Stimulated activated CD4-positive, alpha-beta T cell treated with anti-CD3 and anti-CD28 coated beads, Interleukin-4, amount 100 ng/mL, for 24 hours (primary cell): ENCODE data around the gene CEP192.

ENCODE experiments used
- DNase-seq: peaks from one replicate; pipeline ENCODE4 v3.0.0-alpha.2; 2020

Gene CEP192

DNA sequence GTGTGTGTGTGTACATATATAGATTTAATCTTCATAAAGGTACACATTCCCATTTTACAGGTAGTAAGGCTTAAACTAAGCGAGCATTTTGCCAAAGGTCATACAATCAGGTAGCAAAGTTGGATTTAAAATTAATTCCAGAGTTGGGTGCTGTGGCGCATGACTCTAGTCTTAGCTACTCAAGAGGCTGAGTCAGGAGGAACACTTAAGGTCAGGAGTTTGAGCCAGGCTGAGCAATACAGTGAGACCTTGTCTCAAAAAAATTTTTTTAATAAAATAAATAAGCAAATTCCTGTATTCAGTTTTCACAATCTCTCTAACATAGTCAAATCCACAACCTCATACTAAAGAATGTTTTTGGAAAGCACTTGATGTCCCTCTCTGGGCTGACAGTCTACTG lies 115.9 kb downstream of the CEP192 start:
- DNase-seq = no peak

DNA sequence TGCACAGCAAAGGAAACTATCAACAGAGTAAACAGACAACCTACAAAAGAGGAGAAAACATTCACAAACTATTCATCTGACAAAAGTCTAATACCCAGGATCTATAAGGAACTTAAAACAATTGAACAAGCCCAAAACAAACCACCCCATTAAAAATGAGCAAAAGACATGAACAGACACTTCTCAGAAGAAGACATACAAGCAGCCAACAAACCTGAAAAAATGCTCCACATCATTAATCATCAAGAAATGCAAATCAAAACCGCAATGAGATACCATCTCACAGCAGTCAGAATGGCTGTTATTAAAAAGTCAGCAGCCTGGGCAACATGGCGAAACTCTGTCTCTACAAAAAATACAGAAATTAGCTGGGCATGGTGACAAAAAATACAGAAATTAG lies 117.2 kb downstream of the CEP192 start:
- DNase-seq = no peak

DNA sequence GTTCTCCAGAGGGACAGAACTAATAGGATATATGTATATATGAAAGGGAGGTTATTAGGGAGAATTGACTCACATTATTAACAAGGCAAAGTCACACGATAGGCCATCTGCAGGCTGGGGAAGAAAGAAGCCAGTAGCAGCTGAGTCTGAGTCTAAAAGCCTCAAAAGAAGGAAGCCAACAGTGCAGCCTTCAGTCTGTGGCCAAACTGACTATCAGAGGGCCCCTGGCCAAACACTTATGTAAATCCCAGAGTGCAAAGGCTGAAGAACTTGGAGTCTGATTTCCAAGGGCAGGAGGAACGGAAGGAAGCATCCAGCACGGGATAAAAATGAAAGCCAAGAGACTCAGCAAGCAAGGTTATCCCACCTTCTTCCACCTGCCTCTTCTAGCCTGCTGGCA lies 119.4 kb downstream of the CEP192 start:
- no peak for DNase-seq

DNA sequence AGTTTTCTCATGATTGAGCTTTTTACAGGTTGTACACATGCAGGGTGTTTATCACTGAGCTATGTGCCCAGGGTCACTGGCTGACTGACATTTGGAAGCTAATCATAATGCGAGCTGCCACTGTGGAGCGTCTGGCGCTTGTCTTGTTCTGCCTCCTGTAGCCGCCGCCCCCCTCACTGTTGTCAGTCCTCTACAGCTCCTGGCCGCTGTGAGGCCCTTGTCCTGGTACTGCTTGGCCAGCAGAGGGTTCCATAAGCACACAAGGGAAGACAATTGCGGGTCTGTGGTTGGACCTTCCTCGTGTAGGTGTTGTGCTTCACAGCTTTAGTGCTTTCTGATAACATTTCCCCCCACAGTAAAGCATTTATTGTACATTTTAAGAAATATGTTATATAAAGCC lies 121.8 kb downstream of the CEP192 start:
- no peak for DNase-seq

DNA sequence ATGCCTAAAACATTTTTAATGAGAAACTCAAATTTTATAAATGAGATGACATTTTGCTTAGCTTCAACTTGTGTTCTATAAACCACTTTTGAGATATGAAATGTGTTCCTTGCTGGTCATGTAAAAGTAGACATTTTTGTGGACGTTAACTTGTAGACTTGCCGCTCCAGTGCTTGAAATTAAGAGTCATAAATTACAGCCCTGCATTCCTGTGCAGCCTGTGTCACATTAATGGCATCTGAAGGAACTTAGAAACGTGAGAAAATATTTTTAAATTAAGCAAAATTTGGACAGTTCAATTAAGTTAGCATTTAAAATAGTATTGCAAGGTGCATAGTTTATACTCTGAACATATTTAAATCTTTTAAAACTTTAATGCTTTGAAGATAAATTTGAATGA lies 129.1 kb downstream of the CEP192 start:
- DNase-seq = no peak

DNA sequence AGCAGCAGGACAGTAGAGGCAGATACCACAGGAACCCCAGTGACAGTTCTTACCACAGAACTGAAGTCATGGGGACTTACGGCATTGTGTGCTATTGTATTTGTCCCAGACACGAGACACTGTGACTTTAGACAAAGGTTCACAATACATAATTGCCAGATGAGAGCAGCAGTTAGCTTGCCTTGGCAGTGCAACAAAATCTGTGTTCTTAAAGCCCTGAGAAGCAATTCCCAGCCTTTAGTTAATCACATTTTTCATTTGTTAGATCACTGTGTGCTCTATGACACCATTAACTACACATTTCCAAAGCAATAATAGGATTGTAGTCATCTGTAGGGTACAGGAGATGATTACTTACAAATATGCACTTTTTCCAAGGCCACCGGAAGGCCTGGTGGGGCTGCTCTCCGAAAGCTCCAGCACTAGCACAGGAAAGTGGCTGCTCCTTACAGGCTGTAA lies 129.8 kb downstream of the CEP192 start:
- DNase-seq = no peak

DNA sequence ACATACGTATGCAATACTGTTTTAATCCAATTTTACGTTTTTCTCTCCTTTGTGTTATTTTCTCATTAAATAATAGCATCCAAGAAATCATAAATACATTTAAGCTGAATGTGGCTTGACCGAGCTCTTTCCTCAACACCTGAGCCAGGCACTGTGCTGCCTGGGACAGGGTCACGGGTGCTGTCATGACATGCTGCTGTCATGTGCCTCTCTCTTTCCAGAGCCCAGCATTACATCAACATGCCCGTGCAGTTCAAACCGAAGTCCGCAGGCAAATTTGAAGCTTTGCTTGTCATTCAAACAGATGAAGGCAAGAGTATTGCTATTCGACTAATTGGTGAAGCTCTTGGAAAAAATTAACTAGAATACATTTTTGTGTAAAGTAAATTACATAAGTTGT lies 133.2 kb downstream of the CEP192 start:
- no peak for DNase-seq

DNA sequence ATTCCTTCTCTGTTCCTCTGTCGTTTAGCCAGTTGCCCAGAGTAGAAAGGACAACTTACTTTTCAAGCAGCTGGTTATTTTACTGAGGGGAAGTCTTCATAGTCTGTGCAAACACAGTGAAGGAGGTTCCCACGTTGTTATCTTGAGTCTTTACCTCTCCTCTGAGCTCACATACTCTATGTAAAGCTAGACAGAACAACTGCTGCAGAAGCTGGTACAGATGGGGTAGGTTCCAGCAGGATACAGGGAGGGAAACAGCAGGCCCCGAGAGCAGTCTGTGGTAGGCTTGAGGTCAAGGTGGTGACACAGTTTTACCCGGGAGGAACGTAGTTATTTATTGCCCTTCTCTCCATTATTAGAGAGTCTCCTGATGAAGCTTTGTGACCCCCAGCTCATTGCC lies 134.0 kb downstream of the CEP192 start:
- no peak for DNase-seq

DNA sequence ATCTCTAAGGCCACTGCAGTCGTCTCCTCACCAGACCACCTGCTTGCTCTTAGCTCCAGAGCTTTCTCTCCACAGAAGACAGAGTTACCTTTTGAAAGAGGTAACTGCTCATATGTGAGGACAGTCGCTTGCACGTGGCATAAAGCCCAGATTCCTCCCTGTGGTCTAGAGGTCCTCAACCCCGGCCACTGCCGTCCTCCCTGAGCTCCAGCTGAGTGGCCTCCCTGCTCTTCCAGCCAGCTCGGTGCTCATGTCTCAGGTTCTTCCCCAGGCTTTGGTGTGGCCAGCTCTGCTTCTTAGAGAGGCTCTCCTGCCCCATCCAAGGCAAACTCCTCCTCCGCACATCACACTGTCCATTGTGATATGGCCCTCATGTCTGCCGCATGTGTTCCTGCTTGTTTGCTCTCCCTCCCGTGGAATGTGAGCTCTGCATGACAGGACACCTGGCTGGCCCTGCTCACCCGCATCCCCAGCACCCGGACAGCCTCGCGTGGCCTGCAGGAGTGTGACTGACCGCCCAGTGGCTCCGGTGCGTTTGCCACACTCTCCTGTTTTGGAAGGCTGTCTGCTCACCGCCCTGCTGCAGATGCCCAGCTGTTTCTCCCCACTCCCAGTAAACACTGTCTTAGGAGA lies 135.9 kb downstream of the CEP192 start:
- DNase-seq = no peak

DNA sequence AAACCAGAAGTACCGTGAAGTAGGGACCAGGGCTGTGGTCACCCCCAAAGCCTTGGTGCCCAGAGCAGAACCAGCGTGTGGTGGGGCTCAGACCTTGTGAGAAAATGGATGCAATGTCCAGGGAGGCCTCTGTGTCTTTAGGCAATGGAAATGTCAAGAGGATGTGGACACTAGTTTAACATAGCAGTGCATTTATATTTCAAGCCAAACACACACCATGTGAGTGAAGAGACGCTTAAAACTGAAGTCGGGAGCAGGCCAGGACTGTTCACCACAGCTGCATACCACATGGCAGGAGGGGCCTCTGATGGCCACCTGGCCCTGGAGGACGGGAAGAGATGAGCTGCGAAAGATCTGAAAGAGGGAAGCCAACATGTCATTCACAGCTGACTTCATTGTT lies 140.1 kb downstream of the CEP192 start:
- DNase-seq = no peak

DNA sequence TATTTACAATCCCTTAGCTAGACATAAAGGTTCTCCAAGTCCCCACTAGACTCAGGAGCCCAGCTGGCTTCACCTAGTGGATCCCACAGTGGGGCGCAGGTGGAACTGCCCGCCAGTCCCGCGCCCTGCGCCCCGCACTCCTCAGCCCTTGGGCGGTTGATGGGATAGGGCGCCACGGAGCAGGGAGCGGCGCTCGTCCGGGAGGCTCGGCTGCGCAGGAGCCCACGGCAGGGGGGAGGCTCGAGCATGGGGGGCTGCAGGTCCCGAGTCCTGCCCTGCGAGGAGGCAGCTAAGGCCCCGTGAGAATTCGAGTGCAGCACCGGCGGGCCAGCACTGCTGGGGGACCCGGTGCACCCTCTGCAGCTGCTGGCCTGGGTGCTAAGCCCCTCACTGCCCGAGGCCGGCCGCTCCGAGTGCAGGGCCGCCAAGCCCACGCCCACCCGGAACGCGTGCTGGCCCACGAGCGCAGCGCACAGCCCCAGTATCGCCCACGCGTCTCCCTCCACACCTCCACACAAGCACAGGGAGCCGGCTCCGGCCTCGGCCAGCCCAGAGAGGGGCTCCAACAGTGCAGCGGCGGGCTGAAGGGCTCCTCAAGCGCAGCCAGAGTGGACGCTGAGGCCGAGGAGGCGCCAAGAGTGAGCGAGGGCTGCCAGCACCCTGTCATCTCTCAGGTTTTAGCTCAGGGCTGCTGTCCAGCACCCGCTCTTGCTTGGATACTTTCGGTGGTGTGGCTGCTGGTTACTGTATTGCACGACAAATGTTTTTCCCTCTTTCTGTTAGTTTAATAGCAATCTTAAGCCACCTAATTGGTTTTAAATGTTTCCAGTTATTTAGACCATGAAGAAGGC lies 143.6 kb downstream of the CEP192 start:
- DNase-seq = no peak

DNA sequence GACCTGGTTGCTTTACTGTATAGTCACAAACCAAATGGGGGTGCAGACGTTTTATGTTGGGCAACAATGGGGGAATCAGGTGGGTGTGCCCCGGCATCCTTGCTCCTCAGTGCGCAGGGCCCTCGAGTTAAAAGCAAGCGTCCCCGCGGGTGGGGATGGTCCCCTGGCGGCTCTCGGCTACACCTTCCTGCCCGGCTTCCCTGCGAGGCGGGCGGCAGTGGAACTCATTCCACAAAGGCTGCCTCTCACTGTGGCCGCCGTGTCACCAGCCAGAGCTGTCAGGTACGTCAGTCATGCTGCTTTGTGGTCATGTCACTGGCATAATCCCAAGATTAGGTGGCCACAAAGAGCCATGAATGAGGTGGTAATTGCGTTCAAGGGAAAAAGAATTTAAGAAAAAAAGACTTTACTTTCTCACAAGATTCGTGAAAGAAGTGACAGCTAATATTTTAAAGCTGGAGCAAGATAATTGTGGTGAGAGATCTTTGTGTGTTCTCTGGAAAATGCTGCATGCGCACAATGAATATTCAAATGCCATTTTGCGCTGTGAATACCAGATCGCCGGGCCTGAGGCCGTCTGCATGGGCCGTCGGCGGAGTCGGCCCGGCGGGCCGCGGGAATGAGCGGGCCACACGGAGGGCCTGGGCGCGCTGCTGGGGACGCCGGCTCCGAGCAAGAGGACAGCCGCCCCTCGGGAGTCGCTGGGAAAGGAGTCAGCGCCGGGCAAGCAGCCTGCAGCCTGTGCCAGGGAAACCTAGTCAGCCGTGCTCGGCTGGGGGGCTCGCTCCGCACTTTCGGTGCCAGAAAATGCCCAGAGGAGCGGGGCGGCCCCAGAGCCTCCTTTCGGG lies 145.1 kb downstream of the CEP192 start:
- DNase-seq = peak; percentile 46

DNA sequence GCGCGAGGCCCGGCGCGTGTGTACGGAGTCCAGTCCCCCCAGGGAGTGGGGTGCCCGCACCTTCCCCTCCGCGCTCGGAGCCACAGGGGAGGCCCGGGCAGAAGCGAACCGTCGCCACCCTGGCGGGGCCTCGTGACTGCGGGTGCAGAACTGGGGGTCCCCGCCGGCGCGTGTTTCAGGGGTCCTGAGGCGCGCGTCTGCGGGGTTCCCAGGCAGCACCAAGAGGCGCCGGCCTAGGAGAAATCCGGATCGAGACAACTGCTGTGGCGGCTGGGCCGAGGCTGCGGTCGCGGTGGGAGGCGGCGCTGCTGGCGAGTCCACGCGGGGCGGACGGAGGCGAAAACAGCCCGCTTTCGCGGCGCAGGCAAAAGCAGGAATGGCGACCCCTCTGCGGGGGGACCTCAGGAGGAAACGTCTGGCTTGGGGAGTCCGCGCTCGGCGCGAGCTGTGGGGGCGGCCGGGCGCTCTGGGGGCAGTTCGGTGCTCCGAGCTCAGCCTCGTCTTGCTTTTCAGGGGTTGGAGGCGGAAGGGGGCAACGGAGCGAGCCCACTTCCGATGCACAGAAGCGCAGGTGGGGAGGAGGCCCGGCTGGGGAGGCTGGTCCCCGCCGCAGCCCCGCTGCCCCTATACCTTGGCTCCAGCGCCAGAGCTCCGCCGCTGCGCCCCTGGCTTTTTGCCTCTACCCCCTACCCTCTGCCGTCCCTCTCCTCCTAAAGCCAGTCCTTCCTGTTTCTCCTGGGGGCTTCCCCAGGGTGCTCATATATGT lies 145.9 kb downstream of the CEP192 start:
- peak; percentile 22 for DNase-seq

DNA sequence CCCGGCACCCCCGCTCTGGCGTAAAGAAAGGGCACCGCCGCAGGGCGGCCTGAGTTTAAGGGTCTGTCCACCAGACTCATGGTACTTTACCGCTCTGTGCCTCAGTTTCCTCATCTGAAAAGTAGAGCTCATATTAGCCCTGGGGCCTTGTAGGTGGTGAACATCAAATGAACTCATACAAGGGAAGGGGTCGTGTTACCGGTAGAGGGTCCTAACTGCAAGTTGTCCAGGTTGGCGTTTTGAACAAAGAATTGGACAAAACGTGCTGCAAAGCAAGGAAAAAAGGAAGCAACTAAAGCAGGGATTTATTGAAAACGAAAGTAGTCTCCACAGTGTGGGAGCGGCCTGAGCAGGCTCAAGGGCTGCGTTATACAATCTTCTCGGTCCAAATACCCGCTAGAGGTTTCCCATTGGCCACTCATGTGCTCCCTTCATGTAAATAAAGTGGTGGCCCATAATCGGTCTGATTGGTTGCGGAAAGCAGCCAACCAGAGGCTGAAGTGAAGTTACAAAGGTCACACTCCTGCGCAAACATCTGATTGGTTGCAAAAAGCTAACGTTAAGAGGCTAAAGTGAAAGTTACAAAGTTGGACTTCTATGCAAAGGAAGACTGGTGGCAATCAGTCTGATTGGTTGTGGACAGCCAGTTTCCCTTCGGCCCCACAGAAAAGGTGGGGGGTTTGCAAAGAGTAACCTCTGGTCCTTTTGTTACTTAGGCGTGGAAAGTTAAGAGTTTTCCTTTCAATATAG lies 146.7 kb downstream of the CEP192 start:
- DNase-seq = peak; percentile 68

DNA sequence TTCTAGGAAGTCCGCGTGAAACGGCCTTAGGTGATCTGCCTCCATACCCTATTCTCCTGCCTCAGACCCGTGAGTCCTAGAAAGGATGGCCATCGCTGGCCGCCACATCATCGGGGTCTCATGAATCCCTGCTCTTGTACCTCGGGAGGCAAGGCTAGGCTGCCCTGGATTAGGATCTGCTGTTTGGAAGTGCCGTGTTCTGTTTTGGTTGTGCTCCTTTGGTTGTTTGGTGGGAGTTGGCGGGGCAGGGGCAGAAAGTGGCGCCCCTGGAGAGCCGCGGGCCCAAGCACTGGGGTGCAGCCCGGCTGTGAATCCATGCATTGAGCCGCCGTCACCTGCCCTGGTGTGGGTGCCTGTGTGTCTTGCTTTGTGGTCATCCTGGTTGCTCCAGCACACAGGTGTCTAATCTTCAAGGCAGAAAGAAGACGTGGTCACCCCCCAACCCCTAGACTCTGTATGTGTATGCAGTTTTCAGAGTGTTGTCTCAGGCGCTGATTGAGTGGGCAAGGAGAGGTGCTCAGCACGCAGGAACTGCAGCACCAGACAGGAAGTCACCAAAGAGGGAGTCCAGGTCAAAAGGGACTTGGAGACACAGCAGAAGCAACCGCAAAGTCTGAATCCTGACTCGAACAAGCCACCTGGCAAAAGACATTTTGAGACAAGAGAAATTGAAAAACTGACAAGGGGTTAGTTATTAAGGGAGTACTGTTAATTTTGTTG lies 147.4 kb downstream of the CEP192 start:
- DNase-seq = no peak

DNA sequence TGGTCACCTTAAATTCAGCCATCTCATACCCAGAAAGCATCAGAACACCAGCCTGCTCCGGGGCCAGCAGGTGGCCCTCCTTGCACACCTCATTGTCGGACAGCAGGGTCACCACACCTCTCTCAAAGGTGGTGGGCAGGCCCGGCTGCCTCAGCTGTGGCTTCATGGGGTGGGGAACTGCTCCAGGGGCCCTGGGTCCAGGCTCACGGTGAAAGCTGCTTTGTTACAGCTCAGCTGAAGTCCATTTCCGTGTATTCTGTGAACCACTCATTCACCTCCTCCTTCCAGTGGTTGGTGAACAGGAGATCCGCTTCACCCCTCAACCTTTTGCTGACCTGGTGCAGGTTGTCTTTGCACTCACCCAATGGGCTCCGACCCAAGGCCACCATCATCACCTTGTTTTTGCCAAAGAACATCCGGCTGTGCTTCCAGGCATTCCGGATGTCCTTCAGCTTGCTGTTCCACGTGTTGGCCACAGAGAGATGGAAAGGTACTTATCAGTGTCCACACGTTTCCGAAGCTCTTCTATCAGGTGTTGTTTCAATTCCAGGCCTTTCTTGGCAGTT lies 148.8 kb downstream of the CEP192 start:
- DNase-seq = no peak

DNA sequence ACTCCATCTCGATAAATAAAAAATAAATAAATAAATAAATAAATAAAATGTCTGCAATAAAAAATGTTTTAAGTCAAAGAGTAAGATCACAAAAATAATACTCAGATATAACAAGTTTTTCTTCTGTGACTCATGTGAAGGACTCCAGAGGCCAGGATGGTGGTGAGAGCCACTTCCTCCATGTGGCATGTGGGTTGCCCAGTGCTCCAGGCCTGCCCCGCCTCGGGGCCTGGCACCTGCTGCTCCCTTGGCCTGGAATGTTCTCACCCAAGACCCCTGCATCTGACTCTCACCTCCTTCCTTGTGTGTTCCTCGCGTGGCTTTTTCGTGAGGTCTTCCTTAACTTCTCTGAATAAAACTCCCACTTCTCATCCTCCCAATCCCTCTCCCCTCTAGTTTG lies 150.0 kb downstream of the CEP192 start:
- DNase-seq = no peak

DNA sequence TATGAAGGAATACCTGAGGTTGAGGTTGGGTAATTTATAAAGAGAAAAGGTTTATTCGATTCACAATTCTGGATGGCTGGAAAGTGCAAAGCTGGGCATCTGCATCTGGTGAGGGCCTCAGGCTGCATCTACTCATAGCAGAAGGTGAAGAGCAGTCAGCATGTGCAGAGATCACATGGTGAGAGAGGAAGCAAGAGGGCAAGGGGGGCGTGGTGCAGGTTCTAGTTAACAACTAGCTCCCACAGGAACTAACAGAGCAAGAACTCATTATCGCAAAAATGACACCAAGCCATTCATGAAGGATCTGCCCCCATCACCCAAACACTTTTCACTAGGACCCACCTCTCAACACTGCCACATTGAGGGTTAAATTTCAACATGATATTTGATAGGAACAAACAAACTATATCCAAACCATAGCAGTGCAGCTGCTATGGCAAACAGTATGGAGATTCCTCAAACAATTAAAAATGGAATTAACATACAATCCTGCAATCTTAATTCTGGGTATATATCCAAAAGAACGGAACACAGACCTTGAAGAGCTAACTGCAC lies 154.6 kb downstream of the CEP192 start:
- no peak for DNase-seq

DNA sequence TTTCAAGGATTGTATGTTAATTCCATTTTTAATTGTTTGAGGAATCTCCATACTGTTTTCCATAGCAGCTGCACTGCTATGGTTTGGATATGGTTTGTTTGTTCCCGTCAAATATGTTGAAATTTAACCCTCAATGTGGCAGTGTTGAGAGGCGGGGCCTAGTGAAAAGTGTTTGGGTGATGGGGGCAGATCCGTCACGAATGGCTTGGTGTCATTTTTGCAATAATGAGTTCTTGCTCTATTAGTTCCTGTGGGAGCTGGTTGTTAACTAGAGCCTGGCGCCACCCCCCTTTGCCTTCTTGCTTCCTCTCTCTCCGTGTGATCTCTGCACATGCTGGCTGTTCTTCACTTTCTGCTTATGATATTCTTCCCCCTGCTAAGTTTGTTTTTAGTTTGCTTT lies 156.0 kb downstream of the CEP192 start:
- no peak for DNase-seq

DNA sequence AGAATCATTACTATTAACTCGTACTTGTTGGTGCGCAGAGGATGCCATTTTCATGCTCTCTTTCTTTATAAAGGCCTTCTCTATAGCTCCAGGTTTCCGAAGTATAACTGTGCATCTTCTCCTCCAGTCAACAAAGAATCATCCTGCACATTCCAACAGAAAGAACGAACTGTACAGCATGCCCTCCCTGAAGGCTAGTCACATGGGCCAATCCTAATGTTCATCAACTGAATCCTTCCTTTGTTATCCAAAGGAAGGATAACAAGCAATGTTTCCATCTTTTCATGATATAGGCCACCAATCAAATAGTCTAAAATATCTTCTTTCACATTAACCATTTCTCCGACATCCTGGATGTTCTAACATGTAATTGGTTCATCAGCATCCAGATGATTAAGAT lies 160.5 kb downstream of the CEP192 start:
- DNase-seq = no peak

DNA sequence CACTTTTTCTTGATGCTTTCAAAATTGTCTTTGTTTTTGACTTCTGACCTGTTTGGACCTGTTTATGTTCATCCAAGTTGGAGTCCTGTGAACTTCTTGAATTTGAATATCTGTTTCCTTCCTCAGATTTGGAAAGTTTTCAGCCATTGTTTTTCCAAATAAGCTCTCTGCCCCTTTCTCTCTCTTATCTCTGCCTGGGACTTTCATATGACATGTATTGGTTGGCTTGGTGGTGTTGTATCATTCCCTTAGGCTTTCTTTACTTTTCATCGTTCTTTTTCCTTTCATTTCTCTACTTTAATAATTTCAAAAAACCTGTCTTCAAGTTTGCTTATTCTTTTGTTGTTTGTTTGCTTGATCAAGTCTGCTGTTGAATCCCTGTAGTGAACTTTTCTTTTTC lies 167.3 kb downstream of the CEP192 start:
- no peak for DNase-seq
